NCI-H1694 (cell line): ENCODE data around the gene MEN1.

ENCODE experiments used
- DNase-seq: peaks from one replicate; lab custom pipeline; 2025; lab: John Stamatoyannopoulos, UW

Gene MEN1

DNA sequence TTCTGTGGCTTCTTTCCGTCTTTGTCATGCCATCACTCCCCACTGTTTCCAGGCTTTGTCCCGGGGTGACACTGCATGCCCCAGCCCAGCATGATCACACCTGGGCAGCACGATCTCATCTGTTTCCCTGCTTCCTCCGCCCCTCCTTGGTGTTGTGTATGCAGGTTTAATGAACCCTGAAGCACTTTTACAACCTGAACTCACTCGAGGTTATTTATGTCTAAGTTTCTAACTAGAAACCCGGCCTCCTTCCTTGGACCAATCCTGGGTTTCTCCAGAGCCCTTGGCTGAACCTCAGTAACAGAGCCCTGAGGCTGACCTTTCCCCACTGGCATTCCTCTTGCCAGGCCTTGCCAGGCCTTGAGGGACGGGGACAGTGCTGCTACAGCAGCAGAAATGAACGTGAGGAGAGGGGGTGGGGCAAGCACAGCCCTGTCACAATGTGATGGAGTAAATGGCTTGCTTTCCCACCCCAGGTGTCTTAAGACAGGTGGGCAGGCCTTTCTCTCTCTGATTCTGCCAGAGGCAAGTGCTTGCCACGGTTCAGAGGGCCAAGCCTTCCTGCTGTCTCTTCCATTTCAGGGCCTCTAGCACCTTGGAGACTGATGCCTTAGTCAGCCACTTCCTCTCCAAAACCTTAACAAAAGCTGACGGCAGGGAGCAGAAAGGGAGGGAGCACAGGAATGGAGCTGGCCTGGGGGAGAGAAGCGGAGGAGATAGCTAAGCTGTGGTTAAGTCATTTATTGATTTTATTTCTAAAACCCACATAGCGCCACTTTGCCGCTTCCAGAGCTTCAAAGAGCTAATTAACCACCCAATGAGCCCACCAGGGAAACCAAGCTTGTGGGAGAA is 47.5 kb downstream of the MEN1 start:
- DNase-seq, result no peak

DNA sequence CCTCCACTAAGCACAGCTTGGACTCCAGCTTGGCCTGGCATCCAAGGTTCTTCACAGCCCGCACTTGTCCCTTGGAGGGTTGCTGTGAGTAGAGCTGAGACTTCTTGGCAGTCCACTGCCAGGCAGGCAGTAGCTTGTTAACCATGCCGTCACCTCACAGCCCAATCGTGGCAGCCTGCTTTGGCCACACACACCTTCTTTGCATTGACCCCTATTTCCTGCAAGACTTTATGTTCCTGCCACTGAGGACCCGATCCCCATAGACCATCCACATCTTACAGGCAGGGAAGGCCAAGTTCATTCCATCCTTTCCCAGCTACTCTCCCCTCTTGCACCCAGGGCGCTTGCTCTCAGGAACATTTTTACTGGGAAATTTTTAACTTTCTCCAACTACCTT is 48.1 kb downstream of the MEN1 start:
- no peak for DNase-seq

DNA sequence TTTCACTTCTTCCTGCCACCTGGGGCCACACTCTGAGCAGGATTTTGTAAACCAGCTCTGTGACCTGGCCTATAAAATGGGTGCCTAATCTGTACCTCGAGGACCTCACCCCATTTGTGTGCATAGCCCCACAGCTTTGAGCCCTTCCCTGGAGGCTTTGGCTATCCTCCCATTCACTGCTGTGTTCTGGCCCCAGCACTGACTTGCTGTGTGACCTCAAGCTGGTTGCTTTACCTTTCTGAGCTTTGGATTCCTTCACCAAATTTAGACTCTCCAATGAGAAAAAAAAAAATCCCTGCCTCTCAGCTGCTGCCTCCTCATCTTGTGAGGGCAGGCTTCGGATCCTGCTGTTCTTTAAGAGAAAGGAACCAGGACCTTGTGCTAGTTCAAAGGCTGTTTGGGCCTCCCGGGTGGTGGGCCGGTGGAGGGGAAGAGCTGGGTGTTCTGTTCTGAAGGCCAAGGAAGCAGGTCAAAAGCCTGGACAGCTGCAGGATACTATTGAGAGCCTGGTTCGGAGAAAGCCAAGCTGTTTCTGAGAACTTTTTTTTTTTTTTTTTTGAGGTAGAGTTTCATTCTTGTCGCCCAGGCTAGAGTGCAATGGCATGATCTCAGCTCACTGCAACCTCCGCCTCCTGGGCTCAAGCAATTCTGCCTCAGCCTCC is 49.5 kb downstream of the MEN1 start:
- no peak for DNase-seq

GRCh38 chr11:64759722-64760719 is 50.3 kb downstream of the MEN1 start, which contains the start of gene PYGM:
Gene PYGM (minus strand): TSS chr11:64759974. CDS start chr11:64759898, 76 bp downstream.
- DNase-seq, result no peak

DNA sequence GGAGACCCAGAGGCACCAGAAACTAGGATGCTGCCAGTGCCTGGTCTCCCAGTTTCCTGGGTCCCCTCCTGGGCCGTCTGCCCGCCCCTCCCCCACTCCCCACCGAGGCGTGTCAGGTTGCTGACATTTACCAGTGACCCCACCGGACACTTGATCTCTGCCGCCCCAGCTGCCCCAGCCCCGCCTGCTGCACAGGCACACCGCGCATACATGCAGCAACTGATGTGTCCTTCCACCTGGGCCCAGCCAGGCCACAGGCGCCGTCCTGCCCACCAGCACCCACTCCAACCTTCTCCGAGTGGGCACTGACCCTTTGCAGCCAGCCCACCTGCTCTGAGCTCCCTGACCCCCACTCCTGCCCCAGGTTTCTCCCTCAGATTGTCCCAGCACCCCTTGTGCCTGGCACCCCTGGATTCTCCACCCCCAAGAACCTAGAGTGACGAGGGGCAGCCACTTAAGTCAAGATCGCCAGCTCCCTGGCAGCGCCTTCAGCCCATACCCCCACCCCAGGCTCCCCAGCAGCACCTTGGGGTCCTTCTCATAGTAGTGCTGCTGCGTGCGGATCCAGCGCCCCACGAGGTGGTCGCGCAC is 51.1 kb downstream of the MEN1 start:
- DNase-seq, result no peak

GRCh38 chr11:64758330-64759079 is 51.8 kb downstream of the MEN1 start:
- DNase-seq, result no peak

GRCh38 chr11:64757549-64758329 is 52.6 kb downstream of the MEN1 start:
- no peak for DNase-seq

GRCh38 chr11:64755681-64756361 is 54.5 kb downstream of the MEN1 start:
- DNase-seq, result no peak

GRCh38 chr11:64754919-64755662 is 55.3 kb downstream of the MEN1 start:
- DNase-seq, result no peak

- DNase-seq, result no peak
Observed at GRCh38 chr11:64754124-64754918, 56.0 kb downstream of the MEN1 start.
